ENCODE results near the gene C1orf52. TPM values are rescaled to one million over a fixed set of nuclear protein-coding genes. Genes with fewer than 3 reads are reported as not detected.
A peak's percentile ranks its signal among the peaks of the same experiment; 100 is the strongest.

The C1orf52 gene
- total RNA-seq, 1 donor from 2014 or later: 18.5 TPM

- DNase-seq (ENCODE audit: low spot score): no peak
These were observed 19.3 kb downstream of the C1orf52 start for GRCh38 chr1:85240174-85240601.

GRCh38 chr1:85237613-85238012 is 21.8 kb downstream of the C1orf52 start:
- no peak for DNase-seq (ENCODE audit: low spot score)

DNA sequence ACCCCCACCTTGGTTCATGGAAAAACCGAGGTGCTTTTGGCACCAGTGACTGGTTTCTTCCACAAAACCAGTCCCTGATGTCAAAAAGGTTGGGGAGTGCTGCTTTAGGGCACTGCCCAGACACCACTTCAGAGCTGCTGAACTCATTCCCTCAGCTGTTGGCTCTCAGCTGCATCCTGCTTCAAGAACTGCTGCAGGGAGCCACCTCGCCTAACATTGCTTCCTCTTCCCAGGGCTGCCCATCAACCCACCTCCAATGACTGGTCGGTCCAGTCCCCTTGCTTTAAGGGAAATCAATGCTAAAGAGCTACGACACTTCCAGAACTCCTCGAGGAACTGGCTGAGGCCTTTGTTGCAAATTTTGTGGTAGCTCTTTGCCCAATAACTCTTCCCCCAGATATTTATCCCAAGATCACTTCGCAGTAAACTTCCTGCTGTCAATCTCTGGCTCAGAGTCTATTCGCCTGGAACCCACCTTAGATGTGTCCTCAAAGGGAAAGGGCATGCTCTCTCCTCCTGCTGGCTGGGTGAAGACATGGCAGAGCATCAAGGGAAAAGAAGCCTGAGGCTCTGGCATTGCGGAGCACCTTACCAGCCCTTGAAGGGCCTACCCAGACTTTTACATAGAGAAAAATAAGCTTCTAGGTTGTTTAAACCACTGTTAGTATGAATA is 29.0 kb downstream of the C1orf52 start:
- DNase-seq (ENCODE audit: low spot score): no peak

DNA sequence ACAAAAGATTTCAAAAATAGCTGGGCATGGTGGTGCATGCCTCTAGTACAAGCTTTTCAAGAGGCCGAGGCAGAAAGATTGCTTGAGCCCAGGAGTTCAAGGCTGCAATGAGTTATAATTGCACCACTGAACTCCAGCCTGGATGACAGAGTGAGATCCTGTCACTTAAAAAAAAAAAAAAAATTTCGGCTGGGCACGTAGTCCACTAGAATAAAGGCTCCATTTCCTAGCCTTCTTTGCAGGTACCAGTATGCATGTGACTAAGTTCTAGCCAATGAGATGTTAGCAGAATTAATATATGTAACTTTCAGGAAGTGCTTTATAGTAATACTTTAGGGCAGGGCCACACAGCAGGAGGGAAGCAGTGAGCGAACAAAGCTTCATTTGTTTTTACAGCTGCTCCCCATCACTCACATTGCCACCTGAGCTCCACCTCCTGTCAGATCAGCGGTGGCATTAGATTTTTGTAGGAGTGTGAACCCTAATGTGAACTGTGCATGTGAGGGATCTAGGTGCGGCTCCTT is 29.8 kb downstream of the C1orf52 start:
- no peak for DNase-seq (ENCODE audit: low spot score)

GRCh38 chr1:85228972-85229371 is 30.5 kb downstream of the C1orf52 start:
- no peak for DNase-seq (ENCODE audit: low spot score)

DNA sequence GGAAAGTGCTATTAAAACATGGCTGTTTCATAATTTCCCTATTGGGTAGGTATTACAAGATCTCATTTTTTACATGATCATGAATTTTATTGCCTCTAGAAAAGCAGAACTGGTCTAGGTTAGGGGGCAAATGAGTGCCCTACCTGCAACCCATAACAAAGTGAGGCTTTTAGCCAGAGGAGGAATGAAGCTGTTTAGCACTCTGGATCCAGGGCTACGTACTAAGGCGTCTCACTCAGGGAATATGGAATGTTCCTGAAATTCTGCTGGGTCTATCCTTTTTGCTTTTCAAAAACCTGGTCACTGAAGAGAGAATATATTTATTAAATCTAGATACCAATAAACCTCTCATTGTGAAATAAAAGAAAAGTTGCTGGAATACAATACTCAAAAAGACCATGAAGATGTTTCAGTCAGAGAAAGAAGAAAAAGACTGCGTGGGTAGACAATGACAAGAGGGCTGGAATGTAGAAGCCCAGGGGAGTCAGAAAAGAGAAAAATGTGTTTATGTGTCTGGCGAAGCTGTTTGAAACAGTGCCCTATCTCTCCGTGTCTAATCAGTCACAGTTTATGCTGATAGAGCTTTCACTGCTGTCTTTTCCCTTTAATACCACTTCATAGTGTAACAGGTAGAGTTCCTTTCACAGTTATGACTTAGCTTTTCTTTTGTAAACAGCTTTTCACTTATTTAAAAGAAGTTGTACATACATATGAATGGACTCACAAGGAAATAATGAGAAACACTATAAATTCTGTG is 33.7 kb downstream of the C1orf52 start:
- DNase-seq (ENCODE audit: low spot score): no peak

GRCh38 chr1:85224734-85225623 is 34.5 kb downstream of the C1orf52 start:
- no peak for DNase-seq (ENCODE audit: low spot score)

GRCh38 chr1:85224295-85224694 is 35.2 kb downstream of the C1orf52 start:
- no peak for DNase-seq (ENCODE audit: low spot score)

GRCh38 chr1:85223334-85223733 is 36.1 kb downstream of the C1orf52 start:
- DNase-seq (ENCODE audit: low spot score): no peak

- no peak for DNase-seq (ENCODE audit: low spot score)
These were observed 38.7 kb downstream of the C1orf52 start for GRCh38 chr1:85220756-85221201.

DNA sequence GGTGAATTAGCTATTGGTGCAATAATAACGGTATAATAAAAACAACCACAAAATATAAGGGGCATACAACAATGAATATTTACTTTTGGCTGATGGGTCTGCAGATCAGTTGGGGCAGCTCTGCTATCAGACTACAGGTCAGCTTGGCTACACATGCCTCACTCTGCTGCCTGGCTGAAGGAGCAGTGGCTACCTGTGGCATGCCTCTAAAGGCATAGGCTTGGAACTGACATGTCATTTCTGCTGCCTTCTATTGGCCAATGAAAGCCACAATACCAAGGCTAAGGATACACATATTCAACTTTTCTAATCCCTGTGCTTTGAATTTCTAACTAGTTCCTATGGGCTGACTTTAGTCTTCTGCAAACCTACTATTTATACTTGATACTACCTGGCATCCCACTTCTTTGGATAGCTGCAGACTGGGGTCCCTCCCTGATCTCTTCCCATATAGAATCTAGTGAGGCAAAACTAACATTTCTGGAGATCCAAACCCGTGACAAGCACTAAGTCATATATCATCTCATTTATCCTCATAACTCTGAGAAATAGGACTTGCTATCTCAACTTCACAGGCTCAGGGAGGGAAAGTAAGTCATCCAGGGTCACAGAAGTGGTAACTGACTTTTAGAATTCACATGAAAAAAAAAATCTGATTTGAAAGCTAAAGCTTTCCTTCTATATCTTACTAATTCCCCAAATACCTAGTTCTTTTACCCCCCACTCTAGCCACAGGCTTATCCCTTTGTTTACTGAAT is 39.4 kb downstream of the C1orf52 start:
- no peak for DNase-seq (ENCODE audit: low spot score)

- no peak for DNase-seq (ENCODE audit: low spot score)
These were observed 42.8 kb downstream of the C1orf52 start for GRCh38 chr1:85216697-85217096.

- no peak for DNase-seq (ENCODE audit: low spot score)
These were observed 44.8 kb downstream of the C1orf52 start for GRCh38 chr1:85214654-85215053.

DNA sequence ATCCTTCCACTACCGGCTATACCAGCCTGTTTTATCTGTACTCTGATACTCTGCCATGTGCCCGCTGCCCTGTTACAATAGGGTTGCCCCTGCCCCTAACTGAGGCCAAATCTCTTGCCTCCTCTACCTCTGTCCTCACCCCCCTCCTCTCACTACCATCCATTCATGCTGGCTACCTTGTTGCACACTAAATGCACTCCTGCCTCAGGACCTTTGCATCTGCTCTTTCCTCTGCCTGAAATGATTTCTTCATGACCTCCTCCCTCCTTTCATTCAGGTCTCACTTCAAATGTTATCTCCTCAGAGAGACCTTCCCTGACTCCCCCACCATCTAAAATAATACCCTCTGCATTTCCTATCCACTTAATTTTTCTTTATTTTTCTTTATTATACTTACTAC is 51.0 kb downstream of the C1orf52 start:
- no peak for DNase-seq (ENCODE audit: low spot score)

- no peak for DNase-seq (ENCODE audit: low spot score)
These were observed 55.8 kb downstream of the C1orf52 start for GRCh38 chr1:85203573-85204171.

- DNase-seq (ENCODE audit: low spot score): no peak
These were observed 56.6 kb downstream of the C1orf52 start for GRCh38 chr1:85202864-85203255.

DNA sequence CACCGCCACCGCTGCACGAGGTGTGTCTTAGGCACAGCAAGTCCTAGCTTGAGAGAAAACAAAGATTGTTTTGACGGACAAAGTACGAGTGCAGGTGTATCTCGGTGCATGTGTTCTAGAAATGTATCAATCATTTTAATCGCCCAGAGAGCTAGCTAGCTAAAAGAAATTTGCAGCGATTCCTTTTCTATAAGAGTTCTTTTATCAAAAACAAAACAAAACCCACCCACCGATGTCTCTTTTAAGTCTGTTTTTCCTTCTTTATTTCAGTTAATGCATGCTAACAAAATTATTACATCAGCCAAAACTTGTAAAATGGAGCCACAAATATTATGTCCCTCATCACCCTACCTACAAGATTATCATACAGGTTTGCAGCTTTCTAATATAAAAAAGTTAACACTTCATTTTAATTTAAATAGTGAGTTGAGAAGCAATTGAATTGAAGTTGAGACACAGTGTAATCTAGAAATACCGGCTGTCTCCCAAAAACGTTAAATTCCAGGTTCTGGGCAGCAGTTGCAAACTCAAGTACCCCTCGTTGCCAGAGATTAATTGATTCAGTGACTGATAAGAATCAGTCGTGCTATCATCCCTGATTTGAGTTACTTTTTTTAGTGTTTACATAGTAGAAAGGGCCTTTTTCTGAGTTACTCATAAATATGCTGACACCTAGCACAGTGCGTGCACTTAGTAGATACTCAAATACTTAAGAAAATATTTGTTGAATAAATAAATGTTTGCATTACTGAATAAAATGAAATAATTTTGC is 57.2 kb downstream of the C1orf52 start:
- no peak for DNase-seq (ENCODE audit: low spot score)

- peak; percentile 91 for DNase-seq (ENCODE audit: low spot score)
These were observed 57.9 kb downstream of the C1orf52 start for GRCh38 chr1:85201340-85202091.
